T follicular helper cell (primary cell): ENCODE measurements around the gene ZNF716.
"Not testable (repeated sequence)": the region's sequence is repeated elsewhere in the genome, so short reads cannot be mapped to it uniquely, and the experiment has no call there.

Source experiments
- DNase-seq: peaks from one replicate; pipeline ENCODE4 v3.0.0-alpha.2; 2020; ENCODE audit warnings: low read depth
- total RNA-seq, 2 experiments: gene quantifications; one replicate each; lab custom pipeline; 2026; lab: John Stamatoyannopoulos, UW

ZNF716 gene
- 0 reads per million in 2 experiments for total RNA-seq

DNA sequence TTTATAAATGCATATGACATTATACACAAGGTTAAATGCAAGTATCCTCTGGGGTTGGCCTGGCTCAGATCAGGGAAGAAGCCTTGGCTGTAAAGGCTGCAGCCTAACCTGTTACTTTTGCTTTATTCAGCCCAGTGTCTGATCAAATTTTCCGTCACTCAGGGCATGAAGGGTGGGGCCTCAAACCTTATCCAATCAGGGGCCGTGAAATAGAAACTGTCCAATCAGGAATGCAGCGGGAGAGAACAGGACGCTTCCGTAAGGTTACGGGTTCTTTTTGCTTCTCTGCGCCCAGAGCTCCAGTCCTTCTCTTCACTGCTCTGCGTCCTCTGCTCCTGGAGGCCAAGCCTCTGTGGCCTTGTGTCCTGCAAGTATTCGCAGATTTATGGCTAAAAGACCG is at the start of gene ZNF716:
ZNF716 (plus strand) TSS at position 274 of the 400 bp plus-strand sequence; CDS start at position 386, 112 bp downstream.
- no peak for DNase-seq

GRCh38 chr7:57400531-57401155 is 49.3 kb upstream of the ZNF716 start:
- no peak for DNase-seq

GRCh38 chr7:57403051-57403450 is 46.9 kb upstream of the ZNF716 start:
- DNase-seq = not testable (repeated sequence)

GRCh38 chr7:57403601-57404342 is 46.2 kb upstream of the ZNF716 start:
- no peak for DNase-seq

GRCh38 chr7:57404343-57404966 is 45.5 kb upstream of the ZNF716 start:
- no peak for DNase-seq

DNA sequence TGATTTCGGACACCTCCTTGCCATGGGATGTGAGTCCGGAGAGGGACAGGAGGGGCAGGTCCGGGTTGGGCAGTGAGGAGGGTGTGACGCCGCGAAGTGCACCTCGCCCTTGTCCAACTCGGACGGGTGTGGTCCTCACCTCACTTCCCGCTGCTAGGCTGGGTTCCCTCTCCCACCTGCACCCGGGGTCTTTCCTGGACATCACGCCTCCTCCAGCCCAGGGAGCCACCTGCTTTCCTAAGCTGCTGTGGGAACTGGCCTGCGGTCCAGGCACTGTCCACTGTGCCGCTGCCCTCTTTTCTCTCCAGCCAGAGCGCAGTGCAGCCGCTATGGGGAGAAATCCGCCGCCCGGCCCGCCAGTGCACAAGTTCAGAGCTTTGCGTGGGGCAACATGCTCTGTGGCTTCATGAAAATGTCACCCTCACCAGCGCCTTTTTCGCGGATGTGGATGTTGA is 45.0 kb upstream of the ZNF716 start:
- DNase-seq = no peak

GRCh38 chr7:57407125-57407524 is 42.9 kb upstream of the ZNF716 start:
- DNase-seq = no peak

- DNase-seq = no peak
Observed at GRCh38 chr7:57412168-57412567, 37.8 kb upstream of the ZNF716 start.

- no peak for DNase-seq
Observed at GRCh38 chr7:57412618-57413017, 37.4 kb upstream of the ZNF716 start.

DNA sequence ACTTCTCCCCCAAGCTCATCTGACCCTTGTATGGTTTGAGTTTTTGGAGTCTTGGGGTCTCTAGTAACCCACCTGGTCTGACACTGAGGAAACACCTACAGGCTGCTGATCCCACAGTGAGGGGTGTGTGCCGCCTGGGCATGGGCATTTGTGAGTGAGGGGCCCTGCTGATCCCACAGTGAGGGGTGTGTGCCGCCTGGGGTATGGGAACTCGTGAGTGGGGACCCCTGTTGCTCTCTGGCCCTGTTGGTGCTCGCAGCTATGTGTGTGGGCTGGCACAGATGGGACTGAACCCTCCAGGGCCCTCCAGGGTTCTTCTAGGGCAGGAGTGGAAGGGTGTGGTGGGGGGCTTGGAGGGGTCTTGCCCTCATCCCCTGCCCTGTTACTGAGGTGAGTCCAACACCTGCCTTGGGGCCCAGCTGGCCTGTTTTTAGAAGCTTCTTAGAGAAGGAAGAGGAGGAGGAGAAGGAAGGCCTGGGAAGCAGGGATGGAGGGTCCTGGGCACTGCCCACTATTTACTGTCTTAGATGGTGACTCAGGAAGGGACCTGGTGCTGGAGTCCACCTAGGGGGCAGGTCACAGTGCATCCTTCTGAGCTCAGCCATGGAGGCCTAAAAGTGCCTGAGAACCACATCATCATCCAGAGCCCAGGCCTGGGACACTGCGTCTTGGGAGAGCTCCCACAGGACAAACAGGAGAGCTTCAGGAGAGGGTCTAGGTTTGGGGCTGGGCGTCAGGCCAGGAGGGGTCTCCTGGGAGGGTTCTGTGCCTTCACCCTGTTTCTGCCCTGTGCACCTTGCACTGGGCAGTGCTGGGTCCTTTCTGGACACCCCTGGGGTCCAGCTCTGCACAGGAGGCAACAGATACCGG is 36.2 kb upstream of the ZNF716 start:
- no peak for DNase-seq

DNA sequence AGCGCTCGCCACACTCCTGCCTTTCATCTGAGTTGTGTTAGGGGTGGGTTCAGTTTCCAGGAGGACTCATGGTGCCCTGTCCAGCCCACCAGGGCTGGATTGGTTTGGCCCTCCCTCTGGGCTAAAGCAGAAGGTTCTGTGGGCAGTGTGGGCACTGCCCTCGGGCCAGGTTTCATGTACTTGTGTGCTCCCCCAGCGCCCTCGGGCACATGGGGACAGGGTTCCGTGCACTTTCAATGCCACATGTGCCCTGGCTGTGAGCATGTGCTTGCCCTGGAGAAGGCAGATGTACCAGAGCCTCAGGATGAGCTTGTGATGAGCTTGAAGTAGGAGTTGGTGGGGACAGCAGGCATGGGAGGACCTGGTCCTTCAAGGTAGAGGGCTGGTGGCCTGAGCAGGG is 35.6 kb upstream of the ZNF716 start:
- no peak for DNase-seq

DNA sequence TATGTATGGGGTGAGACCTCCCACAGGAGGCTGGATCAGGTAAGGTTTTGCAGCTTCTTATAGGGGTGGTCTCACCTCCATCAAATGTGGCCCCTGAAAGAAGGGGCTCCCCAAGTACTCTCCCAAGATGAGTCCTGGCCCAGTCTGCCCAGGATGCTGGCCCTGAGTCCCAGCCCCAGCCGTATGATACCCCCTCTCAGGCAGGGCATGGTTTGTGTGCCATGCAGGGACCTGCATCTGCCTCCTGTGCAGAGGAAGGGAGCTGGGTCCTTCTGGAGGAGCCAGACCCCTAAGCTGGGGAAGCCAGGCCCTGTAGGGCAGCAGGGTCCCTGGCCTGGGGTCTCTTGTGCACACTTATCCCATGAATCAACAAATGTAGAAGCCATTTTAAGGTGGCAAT is 35.1 kb upstream of the ZNF716 start:
- no peak for DNase-seq

GRCh38 chr7:57415326-57415725 is 34.7 kb upstream of the ZNF716 start:
- no peak for DNase-seq

GRCh38 chr7:57415730-57416129 is 34.2 kb upstream of the ZNF716 start:
- no peak for DNase-seq

DNA sequence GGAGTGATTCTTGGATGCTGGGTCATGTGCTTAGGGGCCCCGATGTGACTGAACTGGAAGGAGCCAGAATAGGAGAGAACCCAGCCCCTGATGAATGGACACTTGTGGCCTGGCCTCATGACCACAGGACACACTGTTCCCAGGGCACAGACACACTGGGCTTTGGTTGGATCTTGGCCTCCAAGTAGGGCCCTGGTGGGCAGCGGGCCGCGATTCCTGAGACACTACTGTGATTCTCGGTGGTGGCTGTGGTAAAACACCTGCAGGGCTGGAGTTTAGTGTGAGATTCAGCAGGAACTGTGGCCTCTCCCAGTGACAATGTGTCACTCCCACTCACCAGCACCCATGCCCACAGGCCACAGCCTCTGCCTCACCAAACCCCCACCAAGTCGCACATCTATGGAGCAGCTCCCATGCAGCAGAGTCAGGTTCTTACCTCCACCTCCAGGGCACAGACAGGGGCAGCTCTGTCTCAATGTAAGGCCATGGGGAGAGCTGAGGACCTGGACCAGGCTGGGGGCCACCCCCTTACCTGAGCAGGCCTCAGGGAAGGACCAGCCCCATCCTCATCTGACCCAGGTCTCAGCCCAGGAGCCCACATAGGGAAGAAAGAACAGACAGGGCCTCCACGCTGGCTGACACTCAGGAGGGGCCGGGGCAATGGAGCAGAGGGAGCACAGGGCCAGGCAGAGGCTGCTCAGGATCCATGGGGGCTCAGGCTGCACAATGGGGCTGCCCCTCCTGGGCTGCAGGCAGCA is 33.2 kb upstream of the ZNF716 start:
- DNase-seq = no peak

DNA sequence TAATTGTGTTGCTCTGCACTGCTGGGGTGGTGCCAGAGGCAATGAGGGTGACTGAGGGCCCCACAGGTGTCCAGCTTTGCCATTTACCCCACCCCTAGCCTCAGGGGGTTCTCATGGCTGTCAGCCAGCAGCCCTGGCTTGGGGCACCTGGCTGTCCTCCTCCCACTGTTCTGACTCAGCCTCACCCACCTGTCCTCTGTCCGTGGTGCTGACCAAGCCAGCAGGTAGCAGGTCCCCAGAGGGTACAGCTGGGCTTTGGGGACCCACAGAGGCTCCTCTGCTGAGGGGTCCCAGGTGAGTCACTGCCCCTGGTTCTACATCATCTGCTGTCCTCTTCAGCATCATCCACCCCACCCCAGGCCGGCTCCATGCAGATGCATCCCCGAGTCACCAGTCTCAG is 32.2 kb upstream of the ZNF716 start:
- DNase-seq = no peak

DNA sequence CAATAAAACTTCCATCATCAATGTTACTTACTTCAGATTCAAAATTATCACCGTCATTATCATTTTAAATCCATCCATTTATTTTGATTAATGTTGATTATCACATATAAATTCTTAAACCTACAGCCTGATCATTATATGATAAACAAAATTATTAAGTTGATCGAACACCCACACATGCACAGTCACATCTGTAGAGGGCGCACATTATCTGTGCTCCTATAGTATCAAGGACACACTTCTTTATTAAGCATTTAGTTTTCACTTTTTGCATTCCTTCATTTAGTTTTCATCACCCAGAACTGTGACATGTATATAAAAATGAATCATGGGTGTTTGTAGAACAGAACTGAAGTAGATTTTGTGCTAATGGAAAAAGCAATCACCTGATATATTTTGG is 26.2 kb upstream of the ZNF716 start:
- DNase-seq = no peak

GRCh38 chr7:57424515-57425238 is 25.3 kb upstream of the ZNF716 start:
- DNase-seq = no peak

DNA sequence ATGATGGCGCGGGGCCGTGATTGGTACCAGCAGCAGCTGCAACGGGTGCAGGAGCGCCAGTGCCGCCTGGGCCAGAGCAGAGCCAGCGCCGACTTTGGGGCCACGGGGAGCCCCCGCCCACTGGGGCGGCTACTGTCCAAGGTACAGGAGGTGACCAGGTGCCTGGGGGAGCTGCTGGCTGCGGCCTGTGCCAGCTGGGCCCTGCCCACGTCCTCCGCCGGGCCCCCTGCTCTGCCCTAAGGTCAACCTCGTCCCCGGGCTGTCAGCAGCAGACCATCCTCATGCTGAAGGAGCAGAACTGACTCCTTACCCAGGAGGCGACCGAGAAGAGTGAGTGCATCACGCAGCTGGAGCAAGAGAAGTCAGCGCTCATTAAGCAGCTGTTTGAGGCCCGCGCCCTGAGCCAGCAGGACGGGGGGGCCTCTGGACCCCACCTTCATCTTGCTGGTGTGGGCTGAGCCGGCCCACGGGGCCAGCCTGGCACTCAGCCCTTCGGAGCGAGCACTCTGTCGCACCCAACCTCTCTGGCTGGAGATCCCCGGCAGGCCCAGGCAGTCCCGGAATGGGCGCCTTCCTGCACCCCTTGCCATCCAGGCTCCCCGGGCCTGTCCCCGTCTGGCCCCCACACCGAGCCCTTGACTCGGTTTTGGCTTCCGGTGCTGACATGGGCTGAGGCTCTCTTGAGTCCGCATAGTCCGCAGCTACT is 24.6 kb upstream of the ZNF716 start:
- DNase-seq = no peak
